Measurements from ENCODE around the gene MSLN. TPM values are rescaled to one million over a fixed set of nuclear protein-coding genes. Genes with fewer than 3 reads are reported as not detected.

MSLN gene
- polyA plus RNA-seq, 1 donor (not counting 4 experiments of a cell fraction or from before 2014, with no cell fraction given): 8.5 TPM

GRCh38 chr16:719815-720446, 40.6 kb upstream of the MSLN start:
- dilution Hi-C loops (cut with MboI; ENCODE audit: extremely low pct_ligation_motif_present, low sequenced_read_pairs): no loop called here
- no peak overlapping the region for H2AFZ ChIP-seq (ENCODE audit: control insufficient read depth, low read length)
- H3K9ac ChIP-seq (ENCODE audit: control insufficient read depth, extremely low read depth, insufficient read depth, low read length): peak overlapping the region; percentile 79
- peak overlapping the region; percentile 76 for H3K4me2 ChIP-seq (ENCODE audit: control insufficient read depth, extremely low read depth, insufficient read depth, low read depth, low read length)
- peaks cover 8% of the 10 kb centered on the region for H3K79me2 ChIP-seq (ENCODE audit: control insufficient read depth, insufficient read depth, low read length)
- TF ChIP-seq EZH2 (IDR thresholded peaks at IDR 0.05; ENCODE audit: low read length): no peak
- TF ChIP-seq CTCF (optimal IDR thresholded peaks at IDR 0.05 in 1 of 3, IDR thresholded peaks at IDR 0.05 in 1 of 3, conservative IDR thresholded peaks at IDR 0.05 in 1 of 3; ENCODE audit: extremely low read depth in 1 of 3, insufficient read depth in 2 of 3, low read length in 3 of 3): peak; percentile 49 to 65 (median 57)
- FAIRE-seq: peak; percentile 26
- H3K4me1 ChIP-seq (ENCODE audit: control insufficient read depth, extremely low read depth, insufficient read depth, low read length): peaks cover 19% of the 10 kb centered on the region
- peaks cover 2% of the 10 kb centered on the region for H3K9me1 ChIP-seq (ENCODE audit: control insufficient read depth, extremely low read depth, insufficient read depth, low read length)
- H3K27me3 ChIP-seq (ENCODE audit: control insufficient read depth, extremely low read depth, insufficient read depth, low read length): no peaks in the 10 kb centered on the region
- H4K20me1 ChIP-seq (ENCODE audit: control insufficient read depth, extremely low read depth, insufficient read depth, low read length): peaks cover 7% of the 10 kb centered on the region
- no peak for DNase-seq (ENCODE audit: low read depth, low spot score)
- no peaks in the 10 kb centered on the region for H3K9me3 ChIP-seq (ENCODE audit: control insufficient read depth, low read depth, low read length)
- peak overlapping the region; percentile 66 for H3K27ac ChIP-seq (ENCODE audit: control insufficient read depth, insufficient read depth, low read length)
- H3K36me3 ChIP-seq (ENCODE audit: control insufficient read depth in 2 of 2, extremely low read depth in 1 of 2, insufficient read depth in 2 of 2, low read length in 2 of 2): peaks cover 0 to 1% of the 10 kb centered on the region in 2 experiments
- H3K4me3 ChIP-seq (ENCODE audit: control insufficient read depth in 2 of 3, extremely low read depth in 1 of 3, insufficient read depth in 2 of 3, low read depth in 1 of 3, low read length in 3 of 3): peak overlapping the region; percentile 60 to 83 (median 81)

GRCh38 chr16:720447-720989, 40.0 kb upstream of the MSLN start:
- Histone ChIP-seq H3K27ac (ENCODE audit: control insufficient read depth, insufficient read depth, low read length) (peak overlapping the region; percentile 66), H2AFZ (ENCODE audit: control insufficient read depth, low read length) (peak overlapping the region; percentile 40), H3K9me3 (ENCODE audit: control insufficient read depth, low read depth, low read length) (no peaks in the 10 kb centered on the region), H3K4me3 (ENCODE audit: control insufficient read depth in 2 of 3, extremely low read depth in 1 of 3, insufficient read depth in 2 of 3, low read depth in 1 of 3, low read length in 3 of 3) (peak overlapping the region; percentile 60 to 83 (median 81)), H3K9ac (ENCODE audit: control insufficient read depth, extremely low read depth, insufficient read depth, low read length) (peak overlapping the region; percentile 79), H4K20me1 (ENCODE audit: control insufficient read depth, extremely low read depth, insufficient read depth, low read length) (peaks cover 7% of the 10 kb centered on the region), H3K4me1 (ENCODE audit: control insufficient read depth, extremely low read depth, insufficient read depth, low read length) (peaks cover 19% of the 10 kb centered on the region), H3K36me3 (ENCODE audit: control insufficient read depth in 2 of 2, extremely low read depth in 1 of 2, insufficient read depth in 2 of 2, low read length in 2 of 2) (peaks cover 0 to 1% of the 10 kb centered on the region in 2 experiments), H3K9me1 (ENCODE audit: control insufficient read depth, extremely low read depth, insufficient read depth, low read length) (peaks cover 2% of the 10 kb centered on the region), H3K27me3 (ENCODE audit: control insufficient read depth, extremely low read depth, insufficient read depth, low read length) (no peaks in the 10 kb centered on the region), H3K79me2 (ENCODE audit: control insufficient read depth, insufficient read depth, low read length) (peaks cover 8% of the 10 kb centered on the region), H3K4me2 (ENCODE audit: control insufficient read depth, extremely low read depth, insufficient read depth, low read depth, low read length) (peak overlapping the region; percentile 76)
- FAIRE-seq (no peak), DNase-seq (ENCODE audit: low read depth, low spot score) (no peak)
- dilution Hi-C loops (cut with MboI; ENCODE audit: extremely low pct_ligation_motif_present, low sequenced_read_pairs): no loop called here
- TF ChIP-seq EZH2 (IDR thresholded peaks at IDR 0.05; ENCODE audit: low read length): no peak
- TF ChIP-seq CTCF (optimal IDR thresholded peaks at IDR 0.05 in 1 of 3, IDR thresholded peaks at IDR 0.05 in 1 of 3, conservative IDR thresholded peaks at IDR 0.05 in 1 of 3; ENCODE audit: extremely low read depth in 1 of 3, insufficient read depth in 2 of 3, low read length in 3 of 3): peak in 2 of 3 experiments; percentile 2 to 31
